GM12872 (cell line): ENCODE measurements around the gene ELOVL5.

ENCODE experiments used
- TF ChIP-seq, protein P1 (sequence below): IDR thresholded peaks from 3 replicates; pipeline ENCODE4 v1.5.1; 2011; ENCODE audit warnings: low read depth, mild to moderate bottlenecking, low read length, moderate library complexity; ENCODE audit not compliant: insufficient read depth

ELOVL5 gene

DNA sequence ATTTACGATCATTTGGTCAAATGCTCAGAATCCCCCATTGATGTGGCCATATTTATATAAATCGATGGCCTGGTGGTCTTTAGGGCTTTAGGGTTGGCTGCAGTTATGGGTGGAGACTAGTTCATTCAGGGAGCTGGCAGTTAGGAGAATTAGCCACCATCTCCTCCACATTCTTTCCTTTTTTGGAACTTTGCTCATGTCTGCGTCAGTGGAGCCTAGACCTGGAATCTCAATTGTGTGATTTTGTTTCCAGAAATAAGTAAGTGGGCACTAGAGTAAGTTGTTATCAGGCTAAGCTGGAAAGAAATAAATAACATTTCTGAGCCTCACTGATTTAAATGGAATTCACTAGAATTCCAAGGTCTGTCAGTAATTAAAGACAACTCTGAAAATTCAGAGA, 29.0 kb upstream of the ELOVL5 start:
- TF ChIP-seq, protein P1, sequence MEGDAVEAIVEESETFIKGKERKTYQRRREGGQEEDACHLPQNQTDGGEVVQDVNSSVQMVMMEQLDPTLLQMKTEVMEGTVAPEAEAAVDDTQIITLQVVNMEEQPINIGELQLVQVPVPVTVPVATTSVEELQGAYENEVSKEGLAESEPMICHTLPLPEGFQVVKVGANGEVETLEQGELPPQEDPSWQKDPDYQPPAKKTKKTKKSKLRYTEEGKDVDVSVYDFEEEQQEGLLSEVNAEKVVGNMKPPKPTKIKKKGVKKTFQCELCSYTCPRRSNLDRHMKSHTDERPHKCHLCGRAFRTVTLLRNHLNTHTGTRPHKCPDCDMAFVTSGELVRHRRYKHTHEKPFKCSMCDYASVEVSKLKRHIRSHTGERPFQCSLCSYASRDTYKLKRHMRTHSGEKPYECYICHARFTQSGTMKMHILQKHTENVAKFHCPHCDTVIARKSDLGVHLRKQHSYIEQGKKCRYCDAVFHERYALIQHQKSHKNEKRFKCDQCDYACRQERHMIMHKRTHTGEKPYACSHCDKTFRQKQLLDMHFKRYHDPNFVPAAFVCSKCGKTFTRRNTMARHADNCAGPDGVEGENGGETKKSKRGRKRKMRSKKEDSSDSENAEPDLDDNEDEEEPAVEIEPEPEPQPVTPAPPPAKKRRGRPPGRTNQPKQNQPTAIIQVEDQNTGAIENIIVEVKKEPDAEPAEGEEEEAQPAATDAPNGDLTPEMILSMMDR = no peak

DNA sequence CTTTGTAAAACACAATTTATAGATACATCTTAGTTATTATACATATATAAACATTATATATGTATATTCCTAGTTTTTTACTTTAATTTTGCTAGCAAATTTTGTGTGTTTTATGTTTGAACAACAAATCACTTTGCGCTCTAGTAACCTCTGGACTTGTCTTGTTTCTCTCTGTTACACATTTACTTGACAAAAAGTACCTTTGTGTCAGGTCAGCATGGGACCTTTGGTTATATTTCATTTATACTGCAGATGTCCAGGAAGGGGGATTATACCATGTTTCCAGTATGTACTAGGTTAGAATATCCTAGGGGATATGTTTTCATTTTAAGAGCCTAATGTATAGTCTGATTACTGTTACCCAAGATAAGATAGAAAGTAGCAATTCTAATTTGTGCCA, 28.5 kb upstream of the ELOVL5 start:
- TF ChIP-seq, protein P1 = no peak

DNA sequence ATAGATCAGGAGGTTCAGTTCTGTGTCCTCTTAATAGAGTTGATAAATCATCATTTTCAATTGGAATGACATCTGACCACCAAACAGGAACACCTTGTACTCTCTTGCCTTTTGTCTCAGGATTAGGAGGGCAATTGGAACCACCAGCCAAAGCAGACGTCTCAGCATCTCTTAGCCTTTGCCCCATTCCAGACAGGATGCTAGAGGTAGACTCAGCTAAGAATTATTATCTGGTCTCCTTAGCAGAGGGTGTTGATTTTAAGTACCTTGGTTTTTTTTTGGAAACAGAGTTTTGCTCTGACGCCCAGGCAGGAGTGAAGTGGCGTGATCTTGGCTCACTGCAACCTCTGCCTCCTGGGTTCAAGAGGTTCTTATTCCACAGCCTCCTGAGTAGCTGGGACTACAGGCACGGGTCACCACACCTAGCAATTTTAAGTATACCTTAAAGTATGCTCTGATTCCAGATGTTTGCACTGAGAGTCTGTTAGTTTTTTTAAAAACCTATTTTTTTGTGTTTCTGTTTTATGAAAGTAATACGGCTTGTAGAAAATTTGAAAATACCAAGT, 28.0 kb upstream of the ELOVL5 start:
- TF ChIP-seq, protein P1 = no peak

DNA sequence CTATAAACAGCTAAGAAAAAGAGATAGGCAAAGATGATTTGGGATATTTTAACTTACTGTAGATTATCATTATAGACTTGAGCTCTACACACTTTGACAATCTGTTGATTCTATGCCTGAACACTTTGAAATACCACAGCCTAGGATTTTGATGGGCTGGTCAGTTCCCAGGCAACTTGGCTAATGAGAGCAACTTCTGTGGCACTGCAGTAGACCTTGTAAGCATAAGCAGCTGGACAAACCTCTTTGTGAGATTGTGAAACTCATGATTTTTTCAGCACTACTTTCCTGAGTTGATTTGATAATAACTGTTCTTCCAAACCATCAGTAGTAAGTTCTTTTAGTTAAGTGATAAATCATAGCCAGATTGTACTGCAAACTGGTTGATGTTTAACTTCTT, 27.1 kb upstream of the ELOVL5 start:
- TF ChIP-seq, protein P1 = no peak

DNA sequence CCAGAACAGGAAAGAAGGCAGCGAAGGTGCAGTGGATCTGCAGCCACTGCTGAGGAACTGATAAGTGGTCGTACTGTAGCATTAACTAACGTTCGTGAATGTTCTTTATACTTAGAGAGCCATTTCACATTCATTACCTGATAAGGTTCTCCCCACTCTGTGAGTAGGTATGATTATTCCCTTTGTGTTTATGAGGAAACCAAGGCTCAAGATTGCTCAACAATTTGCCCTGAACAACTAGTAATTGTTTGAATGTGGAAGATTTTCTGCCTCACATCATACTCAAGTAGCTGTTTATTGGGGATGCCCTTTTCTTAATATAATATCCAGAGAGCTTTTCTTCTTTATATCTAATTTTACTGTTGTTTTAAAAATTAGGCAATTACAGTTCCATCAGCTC, 24.9 kb upstream of the ELOVL5 start:
- TF ChIP-seq, protein P1 = no peak

DNA sequence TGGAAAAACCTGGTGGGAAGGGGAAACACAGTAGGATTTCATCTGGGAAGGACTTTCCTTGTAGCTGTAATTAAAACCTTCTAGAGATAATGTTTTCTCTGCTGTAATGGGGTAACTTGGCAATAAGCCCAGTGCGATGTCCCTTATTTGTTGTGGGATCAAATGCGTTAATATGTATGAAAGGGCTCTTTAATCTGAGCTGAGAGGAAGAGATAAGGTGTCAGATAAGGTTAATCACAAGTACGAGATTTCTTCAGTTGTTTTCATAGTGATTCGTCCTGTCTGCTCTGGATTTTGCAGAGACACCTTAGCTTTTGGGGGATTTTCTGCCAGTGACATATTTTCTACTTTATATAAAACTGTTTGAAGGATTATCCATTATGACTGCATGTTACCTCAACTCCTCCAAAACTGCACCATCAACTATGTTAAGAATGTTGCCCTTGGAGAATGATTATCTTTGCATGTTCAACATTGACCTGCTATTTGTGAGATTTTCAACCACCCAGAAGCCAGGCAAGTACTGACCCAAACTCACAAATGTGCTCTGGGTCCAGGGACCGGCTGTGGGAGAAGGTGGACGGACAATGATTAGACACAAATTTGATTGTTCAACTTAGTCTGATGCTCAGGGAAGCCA, 21.2 kb upstream of the ELOVL5 start:
- TF ChIP-seq, protein P1 = no peak

DNA sequence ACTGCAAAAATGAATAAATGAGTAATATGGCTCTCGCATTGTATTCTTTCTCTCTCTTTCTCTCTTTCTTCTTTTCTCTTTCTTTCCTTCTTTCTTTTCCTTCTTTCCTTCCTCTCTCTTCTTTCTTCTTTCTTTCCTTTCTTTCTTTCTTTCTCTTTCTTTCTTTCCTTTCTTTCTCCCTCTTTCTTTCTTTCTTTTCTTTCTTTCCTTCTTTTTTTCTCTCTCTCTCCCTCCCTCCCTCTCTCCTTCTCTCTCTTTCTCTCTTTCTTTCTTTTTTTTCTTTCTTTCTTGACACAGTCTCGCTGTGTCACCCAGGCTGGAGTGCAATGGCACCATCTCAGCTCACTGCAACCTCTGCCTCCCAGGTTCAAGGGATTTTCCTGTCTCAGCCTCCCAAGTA, 20.3 kb upstream of the ELOVL5 start:
- TF ChIP-seq, protein P1 = no peak
